ENCODE measurements around the gene MYORG. TPM values are rescaled to one million over a fixed set of nuclear protein-coding genes. Genes with fewer than 3 reads are reported as not detected.

Gene MYORG
- total RNA-seq, 2 donors from 2014 or later = 3.4 to 9.0 TPM

DNA sequence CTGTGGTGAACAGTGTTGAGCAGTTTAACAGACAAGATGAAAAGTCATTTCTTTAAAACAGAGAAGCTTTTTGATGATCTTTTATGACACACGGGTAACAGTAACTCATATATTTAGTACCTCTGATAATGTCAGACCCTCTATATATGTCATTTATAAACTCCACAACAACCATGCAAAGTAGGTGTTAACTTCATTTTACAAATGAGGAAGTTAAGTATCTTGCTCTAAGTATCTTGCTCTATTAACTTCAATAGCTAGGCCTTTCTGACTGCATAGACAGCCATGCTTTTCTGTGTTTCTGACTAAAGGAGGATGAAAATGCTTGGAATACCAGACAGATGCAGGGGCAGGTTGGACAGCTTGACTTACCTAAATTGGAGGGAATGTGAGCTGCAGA is 45.5 kb downstream of the MYORG start:
- 76% methylated on average over 1 of the region's 1 CpG for WGBS
- H3K27me3 ChIP-seq (replicated peaks; ENCODE audit: insufficient read depth) = no peaks in the 10 kb centered on the region
- no peak for DNase-seq (ENCODE audit: low spot score)
- no peak overlapping the region for H3K27ac ChIP-seq
- H3K4me3 ChIP-seq = no peak overlapping the region
- TF ChIP-seq POLR2A (IDR thresholded peaks at IDR 0.05) (no peak), POLR2AphosphoS5 (IDR thresholded peaks at IDR 0.05) (no peak)
- TF ChIP-seq, protein P1, sequence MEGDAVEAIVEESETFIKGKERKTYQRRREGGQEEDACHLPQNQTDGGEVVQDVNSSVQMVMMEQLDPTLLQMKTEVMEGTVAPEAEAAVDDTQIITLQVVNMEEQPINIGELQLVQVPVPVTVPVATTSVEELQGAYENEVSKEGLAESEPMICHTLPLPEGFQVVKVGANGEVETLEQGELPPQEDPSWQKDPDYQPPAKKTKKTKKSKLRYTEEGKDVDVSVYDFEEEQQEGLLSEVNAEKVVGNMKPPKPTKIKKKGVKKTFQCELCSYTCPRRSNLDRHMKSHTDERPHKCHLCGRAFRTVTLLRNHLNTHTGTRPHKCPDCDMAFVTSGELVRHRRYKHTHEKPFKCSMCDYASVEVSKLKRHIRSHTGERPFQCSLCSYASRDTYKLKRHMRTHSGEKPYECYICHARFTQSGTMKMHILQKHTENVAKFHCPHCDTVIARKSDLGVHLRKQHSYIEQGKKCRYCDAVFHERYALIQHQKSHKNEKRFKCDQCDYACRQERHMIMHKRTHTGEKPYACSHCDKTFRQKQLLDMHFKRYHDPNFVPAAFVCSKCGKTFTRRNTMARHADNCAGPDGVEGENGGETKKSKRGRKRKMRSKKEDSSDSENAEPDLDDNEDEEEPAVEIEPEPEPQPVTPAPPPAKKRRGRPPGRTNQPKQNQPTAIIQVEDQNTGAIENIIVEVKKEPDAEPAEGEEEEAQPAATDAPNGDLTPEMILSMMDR (IDR thresholded peaks at IDR 0.05) = no peak
- intact Hi-C loops (cut with DNase I) = loop anchor here (5.0 to 10.0 kb wide), 2 partner anchors 164 to 271 kb away; no protein-coding TSS in a partner anchor
- H3K9me3 ChIP-seq = no peaks in the 10 kb centered on the region
- H3K4me1 ChIP-seq (replicated peaks) = no peaks in the 10 kb centered on the region
- no peaks in the 10 kb centered on the region for H3K36me3 ChIP-seq

DNA sequence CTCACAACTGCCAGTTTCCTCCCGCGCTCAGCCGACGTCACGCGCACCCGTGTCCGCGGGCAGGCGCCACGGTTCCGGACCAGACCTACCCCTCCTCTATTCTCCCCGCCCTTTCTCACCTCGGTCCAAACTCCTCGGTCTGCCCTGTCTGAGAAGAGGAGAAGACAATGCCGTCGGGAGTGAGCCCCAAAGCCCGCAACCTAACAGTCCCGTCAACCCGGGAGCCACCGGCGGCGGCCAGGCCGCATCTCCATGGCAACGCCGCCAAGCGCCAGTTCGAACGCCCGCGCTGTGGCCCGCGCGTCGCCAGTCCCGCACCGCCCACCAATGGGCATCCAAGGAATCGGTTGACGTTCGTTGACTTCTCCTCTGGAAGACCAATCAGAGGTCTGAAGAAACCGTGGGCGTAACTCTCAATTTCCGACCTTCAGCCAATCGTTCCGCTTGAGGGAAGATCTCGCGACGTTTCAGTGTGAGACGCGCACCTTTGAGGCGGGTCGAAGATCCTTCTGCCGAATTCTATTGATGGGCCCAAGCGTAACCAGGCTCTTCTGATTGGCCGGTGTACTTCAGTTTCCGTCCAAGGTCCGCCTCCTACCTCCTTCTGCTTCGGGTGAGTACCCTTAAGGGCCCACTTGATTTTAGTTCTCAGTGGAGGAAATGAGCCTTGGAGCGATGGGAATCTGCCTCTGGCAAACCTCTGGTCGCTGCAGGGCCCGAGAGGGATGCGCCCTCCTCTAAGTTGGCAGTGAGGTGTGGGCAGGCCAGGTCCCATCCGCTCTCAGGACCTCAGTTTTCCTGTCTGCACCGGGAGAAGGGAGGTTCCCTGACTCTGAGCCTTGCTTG is 47.5 kb downstream of the MYORG start, which contains the start of the genes KIF24 and NUDT2:
Gene KIF24, minus strand, starts transcription at position 282 of the 846 bp plus-strand sequence. CDS start 17,922 bp downstream, outside the sequence.
Gene NUDT2, plus strand, starts transcription at position 583 of the 846 bp plus-strand sequence. CDS start 9,471 bp downstream, outside the sequence.
- H3K9me3 ChIP-seq = no peaks in the 10 kb centered on the region
- peak within 1 kb of the TSS; percentile 71 to 75 for H3K4me3 ChIP-seq
- no peaks in the 10 kb centered on the region for H3K27me3 ChIP-seq (replicated peaks; ENCODE audit: insufficient read depth)
- intact Hi-C loops (cut with DNase I) = no loop called here
- H3K36me3 ChIP-seq = no peaks in the 10 kb centered on the region
- DNase-seq (ENCODE audit: low spot score) = peak; percentile 98
- under 1% methylated on average over 63 of the region's 64 CpGs for WGBS
- TF ChIP-seq, protein P1 (IDR thresholded peaks at IDR 0.05) = no peak
- TF ChIP-seq POLR2A (IDR thresholded peaks at IDR 0.05) (peak; percentile 87), POLR2AphosphoS5 (IDR thresholded peaks at IDR 0.05) (peak; percentile 97)
- no peaks in the 10 kb centered on the region for H3K4me1 ChIP-seq (replicated peaks)
- H3K27ac ChIP-seq = peak within 1 kb of the TSS; percentile 93 to 95

DNA sequence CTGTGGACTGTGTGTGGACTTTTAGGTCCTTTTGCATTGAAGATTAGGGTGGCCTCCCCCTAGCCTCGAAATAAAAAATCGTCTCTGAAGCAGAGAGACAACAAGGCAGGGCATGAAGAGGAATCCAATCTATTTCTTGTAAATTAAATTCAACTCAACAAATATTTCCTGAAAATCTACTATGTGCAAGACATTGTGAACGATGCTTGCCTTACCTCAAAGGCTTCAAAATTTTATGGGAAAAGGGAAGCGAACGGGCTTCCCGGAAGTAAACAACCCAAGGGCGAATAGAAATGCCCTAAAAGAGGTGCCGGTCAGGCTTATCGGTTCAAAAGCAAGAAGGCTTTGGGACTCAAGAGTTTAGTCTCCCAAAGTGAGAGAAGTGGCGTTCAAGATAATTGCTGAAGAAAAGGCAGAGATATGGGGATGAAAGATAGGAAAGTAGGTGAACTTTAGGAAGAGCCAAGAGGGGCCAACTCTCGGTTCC is 48.2 kb downstream of the MYORG start:
- WGBS = under 1% methylated on average over 11 of the region's 11 CpGs
- Histone ChIP-seq H3K4me3 (peak overlapping the region; percentile 42 to 75), H3K36me3 (no peaks in the 10 kb centered on the region), H3K4me1 (replicated peaks) (no peaks in the 10 kb centered on the region), H3K27ac (peak overlapping the region; percentile 56 to 75), H3K9me3 (no peaks in the 10 kb centered on the region), H3K27me3 (replicated peaks; ENCODE audit: insufficient read depth) (no peaks in the 10 kb centered on the region)
- TF ChIP-seq, protein P1 (IDR thresholded peaks at IDR 0.05) = no peak
- TF ChIP-seq POLR2AphosphoS5 (IDR thresholded peaks at IDR 0.05) (no peak), POLR2A (IDR thresholded peaks at IDR 0.05) (no peak)
- no peak for DNase-seq (ENCODE audit: low spot score)
- intact Hi-C loops (cut with DNase I) = no loop called here

DNA sequence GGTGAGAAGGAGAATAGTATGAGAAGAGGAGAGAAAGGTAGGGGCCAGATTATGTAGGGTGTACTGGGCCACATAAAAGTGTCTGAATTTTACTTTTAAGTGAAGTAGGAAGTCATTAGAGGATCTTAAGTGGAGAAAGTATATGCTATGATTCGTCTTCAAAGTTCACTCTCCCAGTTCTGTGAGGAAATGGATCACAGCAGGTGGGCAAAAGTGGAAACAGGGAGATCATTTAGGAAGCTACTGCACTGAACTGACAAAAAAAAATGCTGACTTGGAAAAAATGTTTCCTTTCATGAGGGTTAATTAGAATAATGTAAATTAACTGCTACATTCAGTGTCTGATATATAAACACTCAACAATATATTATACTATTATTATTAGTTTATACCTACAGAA is 50.0 kb downstream of the MYORG start:
- no peaks in the 10 kb centered on the region for H3K36me3 ChIP-seq
- H3K9me3 ChIP-seq = no peaks in the 10 kb centered on the region
- H3K4me1 ChIP-seq (replicated peaks) = no peaks in the 10 kb centered on the region
- WGBS = 84% methylated on average over 1 of the region's 1 CpG
- no peaks in the 10 kb centered on the region for H3K27me3 ChIP-seq (replicated peaks; ENCODE audit: insufficient read depth)
- no peak overlapping the region for H3K27ac ChIP-seq
- no peak for TF ChIP-seq POLR2AphosphoS5 (IDR thresholded peaks at IDR 0.05)
- TF ChIP-seq, protein P1 (IDR thresholded peaks at IDR 0.05) = no peak
- TF ChIP-seq POLR2A (IDR thresholded peaks at IDR 0.05) = no peak
- no peak for DNase-seq (ENCODE audit: low spot score)
- intact Hi-C loops (cut with DNase I) = no loop called here
- H3K4me3 ChIP-seq = no peak overlapping the region

Measured in prostate gland (tissue), 2 donors.